ENCODE results near the gene SRGAP3. TPM values are rescaled to one million over a fixed set of nuclear protein-coding genes. Genes with fewer than 3 reads are reported as not detected.
A peak's percentile ranks its signal among the peaks of the same experiment; 100 is the strongest.

Gene SRGAP3
- total and polyA plus RNA-seq, 4 donors: 1.2 to 32.8 (median 7.3) TPM

- no peak overlapping the region for H3K4me3 ChIP-seq
- no peaks in the 10 kb centered on the region for H3K4me1 ChIP-seq (ENCODE audit: control insufficient read depth in 5 of 5, insufficient read depth in 5 of 5, low read length in 5 of 5)
- WGBS, 2 donors: 52 to 68% methylated on average over 6 of the region's 6 CpGs
- DNase-seq (peak in 1 of 3 donors; percentile 11), ATAC-seq (ENCODE audit: insufficient read depth, low FRiP score) (no peak)
- H3K27me3 ChIP-seq (ENCODE audit: control insufficient read depth in 3 of 3, insufficient read depth in 3 of 3, low read length in 2 of 3): no peaks in the 10 kb centered on the region
- no peaks in the 10 kb centered on the region for H3K36me3 ChIP-seq (ENCODE audit: control insufficient read depth in 4 of 4, insufficient read depth in 4 of 4, low read length in 4 of 4)
- TF ChIP-seq CTCF (IDR thresholded peaks at IDR 0.05; ENCODE audit: control extremely low read depth, extremely low read depth): no peak
- H3K27ac ChIP-seq (ENCODE audit: low read depth in 1 of 2, low read length in 1 of 2): no peak overlapping the region
- peaks cover 0 to 6% (median 0%) of the 10 kb centered on the region in 4 donors for H3K9me3 ChIP-seq (ENCODE audit: control insufficient read depth in 4 of 4, insufficient read depth in 3 of 4, low read length in 3 of 4)
- no peak overlapping the region for H3K9ac ChIP-seq (ENCODE audit: insufficient read depth in 1 of 2, low read length in 2 of 2)
These were observed 22.5 kb upstream of the SRGAP3 start for GRCh38 chr3:9271903-9272302.

- Histone ChIP-seq H3K27me3 (ENCODE audit: control insufficient read depth in 3 of 3, insufficient read depth in 3 of 3, low read length in 2 of 3) (no peaks in the 10 kb centered on the region), H3K4me3 (no peak overlapping the region), H3K36me3 (ENCODE audit: control insufficient read depth in 4 of 4, insufficient read depth in 4 of 4, low read length in 4 of 4) (no peaks in the 10 kb centered on the region), H3K27ac (ENCODE audit: low read depth in 1 of 2, low read length in 1 of 2) (no peak overlapping the region), H3K9me3 (ENCODE audit: control insufficient read depth in 4 of 4, insufficient read depth in 3 of 4, low read length in 3 of 4) (peaks cover 0 to 6% (median 0%) of the 10 kb centered on the region in 4 donors), H3K4me1 (ENCODE audit: control insufficient read depth in 5 of 5, insufficient read depth in 5 of 5, low read length in 5 of 5) (no peaks in the 10 kb centered on the region), H3K9ac (ENCODE audit: insufficient read depth in 1 of 2, low read length in 2 of 2) (no peak overlapping the region)
- no peak for DNase-seq
- 76 to 82% methylated on average over 4 of the region's 4 CpGs for WGBS, 2 donors
- no peak for ATAC-seq (ENCODE audit: insufficient read depth, low FRiP score)
- no peak for TF ChIP-seq CTCF (IDR thresholded peaks at IDR 0.05; ENCODE audit: control extremely low read depth, extremely low read depth)
These were observed 21.3 kb upstream of the SRGAP3 start for GRCh38 chr3:9270704-9271103.

GRCh38 chr3:9266716-9267115, 17.3 kb upstream of the SRGAP3 start:
- Histone ChIP-seq H3K9me3 (ENCODE audit: control insufficient read depth in 4 of 4, insufficient read depth in 3 of 4, low read length in 3 of 4) (no peaks in the 10 kb centered on the region), H3K9ac (ENCODE audit: insufficient read depth in 1 of 2, low read length in 2 of 2) (no peak overlapping the region), H3K36me3 (ENCODE audit: control insufficient read depth in 4 of 4, insufficient read depth in 4 of 4, low read length in 4 of 4) (no peaks in the 10 kb centered on the region), H3K4me1 (ENCODE audit: control insufficient read depth in 5 of 5, insufficient read depth in 5 of 5, low read length in 5 of 5) (no peaks in the 10 kb centered on the region), H3K27me3 (ENCODE audit: control insufficient read depth in 3 of 3, insufficient read depth in 3 of 3, low read length in 2 of 3) (no peaks in the 10 kb centered on the region), H3K27ac (ENCODE audit: low read depth in 1 of 2, low read length in 1 of 2) (no peak overlapping the region), H3K4me3 (no peak overlapping the region)
- no peak for ATAC-seq (ENCODE audit: insufficient read depth, low FRiP score)
- DNase-seq: no peak
- 95 to 99% methylated on average over 3 of the region's 3 CpGs for WGBS, 2 donors
- no peak for TF ChIP-seq CTCF (IDR thresholded peaks at IDR 0.05; ENCODE audit: control extremely low read depth, extremely low read depth)

- no peak overlapping the region for H3K27ac ChIP-seq (ENCODE audit: low read depth in 1 of 2, low read length in 1 of 2)
- no peaks in the 10 kb centered on the region for H3K36me3 ChIP-seq (ENCODE audit: control insufficient read depth in 4 of 4, insufficient read depth in 4 of 4, low read length in 4 of 4)
- H3K4me1 ChIP-seq (ENCODE audit: control insufficient read depth in 5 of 5, insufficient read depth in 5 of 5, low read length in 5 of 5): no peaks in the 10 kb centered on the region
- ATAC-seq (ENCODE audit: insufficient read depth, low FRiP score) (no peak), DNase-seq (no peak)
- no peaks in the 10 kb centered on the region for H3K27me3 ChIP-seq (ENCODE audit: control insufficient read depth in 3 of 3, insufficient read depth in 3 of 3, low read length in 2 of 3)
- H3K4me3 ChIP-seq: no peak overlapping the region
- H3K9ac ChIP-seq (ENCODE audit: insufficient read depth in 1 of 2, low read length in 2 of 2): no peak overlapping the region
- WGBS, 2 donors: 69 to 87% methylated on average over 12 of the region's 12 CpGs
- peaks cover 0 to 5% (median 1%) of the 10 kb centered on the region in 4 donors for H3K9me3 ChIP-seq (ENCODE audit: control insufficient read depth in 4 of 4, insufficient read depth in 3 of 4, low read length in 3 of 4)
- TF ChIP-seq CTCF (IDR thresholded peaks at IDR 0.05; ENCODE audit: control extremely low read depth, extremely low read depth): no peak
These were observed 10.9 kb upstream of the SRGAP3 start for GRCh38 chr3:9260305-9260704.

Data from lung (tissue), 12 donors.